ENCODE data around the gene RNF114.

DNA sequence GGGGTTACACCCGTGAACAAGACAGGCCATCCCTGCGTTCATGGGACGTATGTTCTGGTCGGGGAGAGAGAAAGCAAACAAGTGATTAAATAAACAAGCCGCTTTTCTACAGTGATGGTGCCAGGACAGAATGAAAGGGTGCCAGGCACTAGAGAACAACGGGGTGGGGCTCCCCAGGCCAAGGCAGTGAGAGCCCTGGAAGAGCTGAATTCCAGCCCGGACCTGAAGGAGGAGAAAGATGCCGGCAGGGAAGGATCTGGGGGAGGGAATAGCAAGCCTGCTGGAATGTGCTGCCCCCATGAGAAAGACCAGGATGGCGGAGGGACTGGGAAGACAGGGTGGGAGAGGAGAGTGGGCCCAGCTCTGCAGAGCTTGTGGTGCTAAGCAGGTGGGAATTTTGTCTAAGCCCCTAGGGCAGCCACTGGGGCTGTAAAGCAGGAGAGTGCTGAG is 54.1 kb downstream of the RNF114 start:
- TF ChIP-seq POLR2A (IDR thresholded peaks at IDR 0.05; ENCODE audit: low read depth) (no peak), EP300 (IDR thresholded peaks at IDR 0.05) (no peak)
